Glutamatergic neuron (in vitro differentiated cells): ENCODE results near the gene GPR160. TPM values are rescaled to one million over a fixed set of nuclear protein-coding genes. Genes with fewer than 3 reads are reported as not detected.

Source experiments
- DNase-seq: peaks from one replicate; pipeline ENCODE4 v3.0.0; 2022
- H3K27ac Mint-ChIP-seq: one replicate; pipeline ENCODE4 v1.8.0; 2020; ENCODE audit warnings: mild to moderate bottlenecking, mixed read lengths, inconsistent platforms; ENCODE audit not compliant: unreplicated experiment
- H3K27me3 Mint-ChIP-seq: one replicate; pipeline ENCODE4 v1.8.0; 2020; ENCODE audit warnings: mild to moderate bottlenecking, moderate library complexity, mixed read lengths, inconsistent platforms; ENCODE audit not compliant: unreplicated experiment
- H3K36me3 Mint-ChIP-seq: one replicate; pipeline ENCODE4 v1.8.0; 2020; ENCODE audit warnings: mild to moderate bottlenecking, mixed read lengths, inconsistent platforms; ENCODE audit not compliant: unreplicated experiment
- H3K4me1 Mint-ChIP-seq: one replicate; pipeline ENCODE4 v1.8.0; 2020; ENCODE audit warnings: mild to moderate bottlenecking, low read depth, mixed read lengths, inconsistent platforms; ENCODE audit not compliant: unreplicated experiment
- H3K4me3 Mint-ChIP-seq: one replicate; pipeline ENCODE4 v1.8.0; 2020; ENCODE audit warnings: mild to moderate bottlenecking, mixed read lengths, inconsistent platforms; ENCODE audit not compliant: unreplicated experiment
- H3K9me3 Mint-ChIP-seq: one replicate; pipeline ENCODE4 v1.8.0; 2020; ENCODE audit warnings: mild to moderate bottlenecking, moderate library complexity, mixed read lengths, inconsistent platforms; ENCODE audit not compliant: unreplicated experiment
- total RNA-seq: library from RNA; stranded (reverse); fragmentation: NEBNext Ultra II Directional; extraction: Animal tissue kit (Norgen Biotek cat#: 25700); gene quantifications from one replicate; pipeline ENCODE4 v1.2.1, GENCODE V29; 2021; ENCODE audit not compliant: unreplicated experiment
- TF ChIP-seq, protein P1 (sequence below): fragments of 200-600 bp; sonication (generic); IDR thresholded peaks from one replicate; pipeline ENCODE4 v1.5.0; 2021; ENCODE audit not compliant: partially characterized antibody, unreplicated experiment

The GPR160 gene
- total RNA-seq, 1 donor from 2014 or later = not detected

DNA sequence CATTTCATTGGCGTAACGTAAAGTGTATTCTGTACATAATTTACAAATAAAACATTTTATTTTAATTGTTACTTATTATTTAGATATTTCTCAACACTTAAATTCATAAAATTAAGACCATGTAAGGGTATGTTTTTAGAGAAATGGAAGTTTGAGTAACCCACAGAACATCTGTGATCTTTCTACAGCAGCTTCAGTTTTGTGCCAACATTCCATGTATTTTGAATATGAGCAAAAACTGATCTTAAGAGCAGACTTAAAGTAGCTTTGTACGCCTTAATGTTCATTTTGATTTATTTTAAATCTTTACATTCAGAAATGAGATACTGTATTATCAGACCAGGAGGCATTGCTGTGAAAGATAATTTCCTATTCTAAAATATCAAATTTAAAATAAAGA lies 44.0 kb upstream of the GPR160 start:
- Mint-ChIP-seq H3K36me3 (no peaks in the 10 kb centered on the region), H3K4me3 (no peak overlapping the region), H3K27me3 (peaks cover 4% of the 10 kb centered on the region), H3K9me3 (peaks cover 2% of the 10 kb centered on the region), H3K27ac (no peak overlapping the region), H3K4me1 (no peaks in the 10 kb centered on the region)
- TF ChIP-seq, protein P1, sequence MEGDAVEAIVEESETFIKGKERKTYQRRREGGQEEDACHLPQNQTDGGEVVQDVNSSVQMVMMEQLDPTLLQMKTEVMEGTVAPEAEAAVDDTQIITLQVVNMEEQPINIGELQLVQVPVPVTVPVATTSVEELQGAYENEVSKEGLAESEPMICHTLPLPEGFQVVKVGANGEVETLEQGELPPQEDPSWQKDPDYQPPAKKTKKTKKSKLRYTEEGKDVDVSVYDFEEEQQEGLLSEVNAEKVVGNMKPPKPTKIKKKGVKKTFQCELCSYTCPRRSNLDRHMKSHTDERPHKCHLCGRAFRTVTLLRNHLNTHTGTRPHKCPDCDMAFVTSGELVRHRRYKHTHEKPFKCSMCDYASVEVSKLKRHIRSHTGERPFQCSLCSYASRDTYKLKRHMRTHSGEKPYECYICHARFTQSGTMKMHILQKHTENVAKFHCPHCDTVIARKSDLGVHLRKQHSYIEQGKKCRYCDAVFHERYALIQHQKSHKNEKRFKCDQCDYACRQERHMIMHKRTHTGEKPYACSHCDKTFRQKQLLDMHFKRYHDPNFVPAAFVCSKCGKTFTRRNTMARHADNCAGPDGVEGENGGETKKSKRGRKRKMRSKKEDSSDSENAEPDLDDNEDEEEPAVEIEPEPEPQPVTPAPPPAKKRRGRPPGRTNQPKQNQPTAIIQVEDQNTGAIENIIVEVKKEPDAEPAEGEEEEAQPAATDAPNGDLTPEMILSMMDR = no peak
- no peak for DNase-seq

DNA sequence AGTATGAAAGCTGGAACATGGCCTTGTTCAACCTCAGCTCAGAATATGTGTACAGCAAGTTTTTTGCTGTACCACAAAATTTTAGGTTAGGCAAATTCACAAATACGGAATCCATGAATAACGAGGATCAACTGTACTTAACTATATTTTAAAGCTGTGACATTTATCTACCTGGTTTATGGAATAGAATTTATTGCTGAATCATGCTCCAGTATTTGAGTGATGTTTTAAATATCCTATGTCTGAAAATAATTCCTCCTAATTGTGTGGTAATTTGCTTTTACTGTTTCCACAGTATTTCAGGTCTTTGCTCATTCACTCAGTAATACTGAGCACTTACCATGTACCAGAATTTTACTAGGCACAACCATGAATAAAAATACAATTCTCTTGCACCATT lies 41.7 kb upstream of the GPR160 start:
- Mint-ChIP-seq H3K4me3 (no peak overlapping the region), H3K9me3 (peaks cover 2% of the 10 kb centered on the region), H3K27me3 (peaks cover 4% of the 10 kb centered on the region), H3K27ac (no peak overlapping the region), H3K36me3 (no peaks in the 10 kb centered on the region), H3K4me1 (no peaks in the 10 kb centered on the region)
- TF ChIP-seq, protein P1 = no peak
- no peak for DNase-seq

DNA sequence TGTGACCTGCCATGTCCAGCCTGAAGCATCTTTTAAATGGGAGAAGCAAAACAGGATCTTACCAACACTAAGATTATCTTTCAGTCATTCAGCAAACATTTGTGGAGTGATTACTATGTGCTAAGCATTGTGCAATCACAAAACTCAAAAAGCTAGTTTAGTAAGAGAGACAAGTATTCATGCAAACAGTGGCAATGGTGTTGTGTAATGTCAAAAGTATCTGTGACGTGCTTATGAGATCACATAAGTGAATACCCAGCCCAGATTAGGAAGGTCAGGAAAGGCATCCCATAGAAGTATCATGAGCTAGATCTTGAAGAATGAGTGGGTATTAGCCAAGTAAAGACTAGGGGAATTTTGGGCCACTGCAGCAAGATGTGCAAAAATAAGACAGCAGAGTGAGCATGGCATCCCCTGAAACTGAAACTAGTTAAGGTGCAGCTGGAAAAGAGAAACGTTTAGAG lies 39.1 kb upstream of the GPR160 start:
- H3K4me1 Mint-ChIP-seq = no peaks in the 10 kb centered on the region
- H3K9me3 Mint-ChIP-seq = peaks cover 2% of the 10 kb centered on the region
- no peak overlapping the region for H3K4me3 Mint-ChIP-seq
- TF ChIP-seq, protein P1 = no peak
- peaks cover 1% of the 10 kb centered on the region for H3K27me3 Mint-ChIP-seq
- no peak for DNase-seq
- no peak overlapping the region for H3K27ac Mint-ChIP-seq
- no peaks in the 10 kb centered on the region for H3K36me3 Mint-ChIP-seq

DNA sequence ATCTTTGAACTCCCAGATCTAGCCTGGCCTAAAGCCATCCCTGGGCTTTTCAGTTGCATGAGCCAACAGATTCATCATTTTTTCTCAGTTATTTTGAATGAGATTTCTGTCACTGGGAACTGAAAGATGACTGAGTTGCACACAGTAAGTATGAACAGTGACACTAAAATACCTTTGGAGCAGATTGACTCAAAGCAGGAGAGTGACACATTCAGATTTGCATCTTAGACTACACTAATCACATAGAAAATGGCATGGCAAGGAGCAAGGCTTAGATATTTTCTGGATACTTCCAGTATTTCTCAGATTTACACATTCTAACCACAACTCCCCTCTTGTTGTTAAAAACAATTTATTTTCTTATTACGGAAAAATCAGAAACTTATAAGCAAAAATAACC lies 38.4 kb upstream of the GPR160 start:
- Mint-ChIP-seq H3K27me3 (peaks cover 1% of the 10 kb centered on the region), H3K4me1 (no peaks in the 10 kb centered on the region), H3K36me3 (no peaks in the 10 kb centered on the region), H3K4me3 (no peak overlapping the region), H3K27ac (no peak overlapping the region), H3K9me3 (peaks cover 2% of the 10 kb centered on the region)
- TF ChIP-seq, protein P1 = no peak
- DNase-seq = no peak

DNA sequence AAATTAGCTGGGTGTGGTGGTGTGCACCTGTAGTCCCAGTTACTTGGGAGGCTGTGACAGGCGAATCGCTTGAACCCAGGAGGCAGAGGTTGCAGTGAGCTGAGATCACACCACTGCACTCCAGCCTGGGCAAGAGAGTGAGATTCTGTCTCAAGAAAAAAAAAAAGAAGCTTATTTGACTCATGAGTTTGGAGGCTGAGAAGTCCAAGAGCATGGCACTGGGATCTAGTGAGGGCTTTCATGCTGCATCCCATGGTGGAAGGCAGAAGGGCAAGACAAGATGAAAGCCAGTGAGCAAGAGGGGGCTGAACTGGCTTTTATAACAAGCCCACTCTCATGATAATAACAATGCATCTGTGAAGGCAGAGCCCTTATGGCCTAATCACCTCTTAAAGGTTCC lies 37.7 kb upstream of the GPR160 start:
- Mint-ChIP-seq H3K27ac (no peak overlapping the region), H3K4me1 (no peaks in the 10 kb centered on the region)
- TF ChIP-seq, protein P1 = no peak

More for the DNA sequence above, 37.7 kb upstream of the GPR160 start:
- no peak for DNase-seq
- H3K27me3 Mint-ChIP-seq = peaks cover 1% of the 10 kb centered on the region
- no peaks in the 10 kb centered on the region for H3K36me3 Mint-ChIP-seq
- H3K4me3 Mint-ChIP-seq = no peak overlapping the region
- peaks cover 2% of the 10 kb centered on the region for H3K9me3 Mint-ChIP-seq
